ENCODE data around the gene TMPRSS13.

TMPRSS13 gene

GRCh38 chr11:117884994-117885393 lies 44.2 kb downstream of the TMPRSS13 start:
- peak; percentile 50 for DNase-seq

GRCh38 chr11:117883063-117883462 lies 46.1 kb downstream of the TMPRSS13 start:
- DNase-seq: no peak

GRCh38 chr11:117882311-117882905 lies 46.8 kb downstream of the TMPRSS13 start:
- DNase-seq: peak; percentile 44

- no peak for DNase-seq
Observed at GRCh38 chr11:117881217-117881616, 48.0 kb downstream of the TMPRSS13 start.

GRCh38 chr11:117879516-117880480 lies 49.4 kb downstream of the TMPRSS13 start:
- peak; percentile 40 for DNase-seq

- DNase-seq: no peak
Observed at GRCh38 chr11:117878939-117879475, 50.2 kb downstream of the TMPRSS13 start.

- peak; percentile 36 for DNase-seq
Observed at GRCh38 chr11:117878314-117878938, 50.8 kb downstream of the TMPRSS13 start.

GRCh38 chr11:117877120-117877784 lies 52.0 kb downstream of the TMPRSS13 start:
- peak; percentile 50 for DNase-seq

- DNase-seq: peak; percentile 58
Observed at GRCh38 chr11:117876341-117877119, 52.7 kb downstream of the TMPRSS13 start, which contains the start of gene FXYD6. TSS of gene FXYD6 (minus strand) at chr11:117876658. CDS start at chr11:117842776, 33,882 bp downstream.

GRCh38 chr11:117876059-117876340 lies 53.2 kb downstream of the TMPRSS13 start:
- DNase-seq: no peak

- DNase-seq: peak; percentile 63
Observed at GRCh38 chr11:117875382-117876058, 53.7 kb downstream of the TMPRSS13 start.

- DNase-seq: peak; percentile 48
Observed at GRCh38 chr11:117874910-117875381, 54.3 kb downstream of the TMPRSS13 start.

- DNase-seq: no peak
Observed at GRCh38 chr11:117874253-117874909, 54.8 kb downstream of the TMPRSS13 start.

GRCh38 chr11:117873828-117874125 lies 55.4 kb downstream of the TMPRSS13 start:
- DNase-seq: no peak

GRCh38 chr11:117872975-117873827 lies 56.0 kb downstream of the TMPRSS13 start:
- no peak for DNase-seq

GRCh38 chr11:117872420-117872961 lies 56.7 kb downstream of the TMPRSS13 start:
- DNase-seq: no peak

GRCh38 chr11:117871784-117872183 lies 57.4 kb downstream of the TMPRSS13 start:
- DNase-seq: no peak

- DNase-seq: no peak
Observed at GRCh38 chr11:117871160-117871559, 58.0 kb downstream of the TMPRSS13 start.

- DNase-seq: no peak
Observed at GRCh38 chr11:117870103-117870952, 58.9 kb downstream of the TMPRSS13 start.
